Caki2 (cell line): ENCODE data around the gene DOK3. TPM values are rescaled to one million over a fixed set of nuclear protein-coding genes. Genes with fewer than 3 reads are reported as not detected.

Experiments used
- DNase-seq: peaks from one replicate; pipeline ENCODE4 v3.0.0-alpha.2; 2015; ENCODE audit warnings: low read depth
- in situ Hi-C: cut with HindIII; loops from 2 replicates; pipeline ENCODE4 v1.10.0; 2016; ENCODE audit warnings: low sequenced_read_pairs, low pct_unique_long_range_greater_than_20kb, mixed read lengths
- total RNA-seq: library from RNA; depleted of rRNA; stranded (reverse); fragments of >200 nt; shearing (Covaris generic); gene quantifications from 2 replicates; pipeline ENCODE4 v1.2.3, GENCODE V29; 2014; ENCODE audit warnings: low replicate concordance

Gene DOK3
- total RNA-seq, 1 experiment from 2014 or later: 0.57 TPM

- in situ Hi-C loops: no loop called here
Measured at GRCh38 chr5:177476531-177477233, 32.9 kb downstream of the DOK3 start.

GRCh38 chr5:177475563-177476427, 33.8 kb downstream of the DOK3 start:
- in situ Hi-C loops: no loop called here
- no peak for DNase-seq

More at GRCh38 chr5:177476531-177477233, 32.9 kb downstream of the DOK3 start:
- DNase-seq: no peak

GRCh38 chr5:177474846-177475562, 34.6 kb downstream of the DOK3 start:
- no peak for DNase-seq
- in situ Hi-C loops: no loop called here

- no peak for DNase-seq
- in situ Hi-C loops: no loop called here
Measured at GRCh38 chr5:177474002-177474476, 35.6 kb downstream of the DOK3 start.

- DNase-seq: no peak
- in situ Hi-C loops: no loop called here
Measured at GRCh38 chr5:177473443-177474001, 36.1 kb downstream of the DOK3 start, which contains the start of gene DBN1. Gene DBN1, minus strand, starts transcription at chr5:177473634. Its CDS starts 113 bp downstream, at chr5:177473521.

- no peak for DNase-seq
- in situ Hi-C loops: no loop called here
Measured at GRCh38 chr5:177472460-177473442, 36.9 kb downstream of the DOK3 start.

- in situ Hi-C loops: no loop called here
Measured at GRCh38 chr5:177471610-177472356, 37.8 kb downstream of the DOK3 start.

GRCh38 chr5:177470759-177471536, 38.7 kb downstream of the DOK3 start:
- in situ Hi-C loops: no loop called here
- DNase-seq: no peak

More at GRCh38 chr5:177471610-177472356, 37.8 kb downstream of the DOK3 start:
- DNase-seq: no peak

- in situ Hi-C loops: no loop called here
Measured at GRCh38 chr5:177469750-177470525, 39.7 kb downstream of the DOK3 start.

GRCh38 chr5:177468685-177469628, 40.7 kb downstream of the DOK3 start:
- in situ Hi-C loops: no loop called here

More at GRCh38 chr5:177469750-177470525, 39.7 kb downstream of the DOK3 start:
- DNase-seq: no peak

GRCh38 chr5:177468329-177468684, 41.3 kb downstream of the DOK3 start:
- in situ Hi-C loops: no loop called here
- no peak for DNase-seq

More at GRCh38 chr5:177468685-177469628, 40.7 kb downstream of the DOK3 start:
- DNase-seq: no peak

GRCh38 chr5:177467436-177467835, 42.2 kb downstream of the DOK3 start:
- no peak for DNase-seq
- in situ Hi-C loops: no loop called here

GRCh38 chr5:177466861-177467260, 42.8 kb downstream of the DOK3 start:
- in situ Hi-C loops: no loop called here

GRCh38 chr5:177465044-177465443, 44.6 kb downstream of the DOK3 start:
- DNase-seq: no peak
- in situ Hi-C loops: no loop called here

More at GRCh38 chr5:177466861-177467260, 42.8 kb downstream of the DOK3 start:
- DNase-seq: no peak
